CD1c-positive myeloid dendritic cell (primary cell): Measurements from ENCODE around the gene SHANK1.

ENCODE experiments used
- DNase-seq: peaks from one replicate; pipeline ENCODE4 v3.0.0-alpha.2; 2016; ENCODE audit errors: extremely low spot score

The SHANK1 gene

DNA sequence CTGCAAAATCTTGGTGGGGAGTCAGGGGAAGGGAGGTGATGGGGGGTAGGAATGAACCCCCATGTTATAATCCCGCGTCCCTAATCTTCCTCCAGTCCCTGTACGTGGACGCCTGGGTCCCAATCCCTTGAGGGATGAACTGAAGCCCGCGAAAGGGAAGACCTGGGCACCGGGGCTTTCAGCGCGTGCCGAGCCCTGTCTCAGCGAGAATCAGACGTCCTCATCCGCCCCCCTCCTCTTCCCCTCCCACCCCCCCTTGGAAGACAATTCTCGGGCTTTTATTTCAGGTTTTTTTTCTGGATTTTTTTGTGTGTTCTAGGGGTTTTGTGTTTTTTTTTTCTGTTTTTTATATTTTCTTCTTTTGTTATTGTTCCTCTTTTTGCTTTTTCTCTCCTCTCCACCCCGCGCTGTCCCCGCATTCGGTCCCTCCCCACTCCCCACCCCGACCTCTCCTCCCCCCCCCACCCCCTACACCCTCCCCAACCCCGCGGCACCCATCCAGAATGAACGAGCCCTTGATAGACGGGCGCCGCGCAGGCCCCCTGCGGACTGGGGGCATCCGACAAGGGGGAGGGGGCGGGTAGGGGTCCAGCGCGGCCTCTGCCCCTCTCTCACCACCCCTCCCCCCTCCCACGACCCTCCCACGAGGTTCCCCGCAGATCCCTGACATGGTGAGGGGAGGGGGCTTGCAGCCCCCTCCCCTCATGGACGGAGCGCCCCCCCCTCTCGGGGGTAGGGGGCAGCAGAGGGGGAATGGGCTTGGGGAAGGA lies 60.1 kb downstream of the SHANK1 start:
- DNase-seq = no peak

DNA sequence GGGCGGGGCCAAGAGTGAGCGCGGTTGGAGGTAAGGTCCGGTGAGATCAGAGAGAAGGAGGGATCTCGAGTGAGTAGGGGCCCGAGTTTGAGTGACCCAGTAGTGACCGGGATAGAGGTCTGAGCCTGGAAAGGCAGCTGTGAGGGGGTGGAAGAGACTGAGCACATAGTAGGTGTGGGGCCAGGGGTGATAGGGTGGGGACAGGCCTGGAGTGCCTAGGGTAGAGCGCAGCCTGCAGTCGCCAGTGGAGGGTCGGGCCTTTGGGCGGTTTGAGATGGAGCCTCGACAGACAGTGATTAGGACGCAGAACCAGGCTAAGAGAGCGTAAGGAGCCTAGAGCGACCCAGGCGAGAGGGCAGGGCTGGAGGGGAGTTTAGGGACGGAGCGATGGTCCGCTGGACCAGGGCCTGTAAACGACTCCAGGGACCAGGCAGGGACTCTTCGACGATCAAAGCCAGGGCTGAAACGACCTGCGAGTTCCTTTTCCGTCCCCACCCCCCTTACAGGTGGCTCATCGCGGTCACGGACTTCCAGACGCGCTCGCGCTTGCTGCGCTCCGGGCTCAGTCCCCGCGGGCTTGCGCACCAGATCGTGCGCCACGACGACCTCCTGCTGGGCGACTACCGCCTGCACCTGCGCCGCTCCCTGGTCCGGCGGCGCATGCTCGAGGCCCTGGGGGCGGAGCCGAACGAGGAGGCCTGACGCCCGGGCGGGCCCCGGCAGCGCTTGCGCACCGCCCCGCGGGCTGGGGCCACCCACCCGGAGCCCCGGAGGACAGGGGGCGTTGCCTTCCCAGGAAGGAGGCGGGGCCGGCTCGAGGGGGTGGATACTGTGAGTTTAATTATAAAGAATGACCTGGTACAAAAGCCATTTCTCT lies 60.9 kb downstream of the SHANK1 start:
- DNase-seq = peak; percentile 47

DNA sequence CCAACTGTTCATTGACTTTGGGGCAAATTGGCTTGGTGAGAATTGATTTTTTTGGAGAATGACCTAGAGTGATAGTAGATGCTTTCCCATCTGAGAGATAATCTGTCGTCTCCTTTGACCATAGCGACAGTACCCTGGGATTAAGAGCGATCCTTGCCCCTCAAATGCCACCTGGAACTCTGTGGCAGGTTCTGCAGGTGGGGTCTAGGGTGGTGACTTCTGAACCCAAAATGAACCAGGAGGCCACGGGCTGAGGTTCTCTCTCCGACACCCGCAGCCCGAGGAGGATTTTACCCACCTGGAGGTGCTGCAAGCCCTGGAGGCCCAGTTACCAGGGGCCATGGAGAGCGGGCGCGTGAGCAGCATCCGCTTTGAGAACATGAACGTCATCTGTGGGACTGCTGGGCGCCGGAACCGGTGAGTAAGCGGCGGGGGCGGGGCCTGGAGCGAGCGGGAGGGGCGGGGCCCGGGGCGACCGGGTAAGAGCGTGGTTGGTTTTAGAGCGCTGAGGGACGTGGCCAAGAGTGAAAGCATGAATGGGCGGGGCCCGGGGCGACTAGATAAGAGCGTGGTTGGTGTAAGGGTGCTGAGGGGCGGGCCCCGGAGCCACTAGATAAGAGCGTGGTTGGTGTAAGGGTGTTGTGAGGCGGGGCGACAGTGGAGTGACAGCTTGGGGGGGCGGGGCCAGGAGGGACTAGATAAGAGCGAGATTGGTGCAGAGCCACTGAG lies 61.7 kb downstream of the SHANK1 start:
- DNase-seq = peak; percentile 87

DNA sequence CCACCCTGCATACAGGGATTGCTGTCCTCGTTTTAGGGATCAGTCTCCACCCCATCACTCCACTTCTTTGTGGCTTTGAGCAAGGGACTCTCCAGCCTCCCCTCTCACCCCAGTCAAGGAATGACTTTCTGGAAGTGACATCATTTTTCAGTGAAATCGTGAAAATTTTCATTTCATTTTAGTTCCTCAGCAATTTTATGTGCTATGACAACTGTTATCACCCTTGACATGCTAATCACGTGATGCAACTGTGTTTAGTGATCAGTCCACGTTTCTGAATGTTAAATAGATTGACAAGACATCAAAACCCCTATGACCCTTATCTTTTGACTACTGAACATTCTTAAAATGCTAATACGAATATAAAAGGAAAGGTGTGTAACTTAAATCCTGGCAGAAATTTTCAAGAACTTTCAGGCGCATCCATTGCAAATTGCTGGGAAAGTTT lies 62.4 kb downstream of the SHANK1 start:
- peak; percentile 29 for DNase-seq

DNA sequence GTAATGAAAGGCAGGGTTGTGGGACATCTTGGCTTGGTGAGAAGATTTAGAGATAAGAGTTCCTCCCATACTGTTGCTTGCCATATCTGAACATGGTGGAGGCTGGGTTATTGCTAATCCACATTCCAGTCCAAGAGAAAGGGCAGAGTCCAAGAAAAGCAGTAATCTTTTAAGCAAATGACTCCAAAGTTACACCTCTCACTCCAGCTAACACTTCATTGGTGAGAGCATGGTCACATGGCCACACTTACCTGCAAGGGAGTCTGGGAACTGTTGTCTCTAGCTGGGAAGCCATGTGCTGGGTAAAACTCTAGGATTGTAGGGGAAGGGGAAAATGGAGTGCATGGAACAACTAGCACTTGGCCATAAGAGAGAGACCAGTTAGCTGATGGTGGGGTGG lies 64.7 kb downstream of the SHANK1 start:
- DNase-seq = no peak

DNA sequence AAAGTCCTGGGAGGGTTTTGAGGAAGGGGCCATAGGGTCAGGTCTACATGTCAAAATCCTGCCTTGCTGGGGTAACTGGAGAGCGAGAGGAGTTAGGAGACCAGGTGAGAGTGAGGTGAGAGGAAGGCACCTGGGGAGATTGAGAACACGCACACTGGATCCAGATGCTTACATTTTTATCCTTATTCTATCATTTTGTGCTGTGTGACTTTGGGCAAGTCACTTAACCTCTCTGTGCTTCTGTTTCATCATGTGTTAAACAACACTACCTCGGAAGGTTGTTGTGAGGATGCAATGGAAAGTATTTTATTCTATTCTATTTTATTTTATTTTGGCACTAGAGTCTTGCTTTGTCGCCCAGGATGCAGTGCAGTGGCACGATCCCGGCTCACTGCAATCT lies 66.9 kb downstream of the SHANK1 start:
- no peak for DNase-seq

DNA sequence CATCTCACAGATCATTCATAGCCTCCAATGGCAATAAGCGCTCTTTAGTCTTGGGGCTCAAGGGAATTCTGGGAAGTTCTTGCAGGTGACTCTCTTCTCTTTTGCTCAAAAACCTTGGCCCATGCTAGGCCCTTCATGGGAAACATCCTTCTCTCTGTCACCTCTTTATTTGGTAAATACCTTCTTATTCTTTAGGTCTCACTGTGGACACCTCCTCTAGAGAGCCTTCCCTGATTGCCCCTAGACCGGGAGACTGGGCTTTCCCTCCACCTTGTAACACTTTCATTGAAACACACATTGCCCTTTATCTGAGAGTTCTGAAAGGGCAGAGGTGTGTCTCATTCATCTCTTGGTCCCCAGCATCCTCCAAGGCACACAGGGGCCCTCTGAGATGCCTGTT lies 68.4 kb downstream of the SHANK1 start:
- DNase-seq = no peak

DNA sequence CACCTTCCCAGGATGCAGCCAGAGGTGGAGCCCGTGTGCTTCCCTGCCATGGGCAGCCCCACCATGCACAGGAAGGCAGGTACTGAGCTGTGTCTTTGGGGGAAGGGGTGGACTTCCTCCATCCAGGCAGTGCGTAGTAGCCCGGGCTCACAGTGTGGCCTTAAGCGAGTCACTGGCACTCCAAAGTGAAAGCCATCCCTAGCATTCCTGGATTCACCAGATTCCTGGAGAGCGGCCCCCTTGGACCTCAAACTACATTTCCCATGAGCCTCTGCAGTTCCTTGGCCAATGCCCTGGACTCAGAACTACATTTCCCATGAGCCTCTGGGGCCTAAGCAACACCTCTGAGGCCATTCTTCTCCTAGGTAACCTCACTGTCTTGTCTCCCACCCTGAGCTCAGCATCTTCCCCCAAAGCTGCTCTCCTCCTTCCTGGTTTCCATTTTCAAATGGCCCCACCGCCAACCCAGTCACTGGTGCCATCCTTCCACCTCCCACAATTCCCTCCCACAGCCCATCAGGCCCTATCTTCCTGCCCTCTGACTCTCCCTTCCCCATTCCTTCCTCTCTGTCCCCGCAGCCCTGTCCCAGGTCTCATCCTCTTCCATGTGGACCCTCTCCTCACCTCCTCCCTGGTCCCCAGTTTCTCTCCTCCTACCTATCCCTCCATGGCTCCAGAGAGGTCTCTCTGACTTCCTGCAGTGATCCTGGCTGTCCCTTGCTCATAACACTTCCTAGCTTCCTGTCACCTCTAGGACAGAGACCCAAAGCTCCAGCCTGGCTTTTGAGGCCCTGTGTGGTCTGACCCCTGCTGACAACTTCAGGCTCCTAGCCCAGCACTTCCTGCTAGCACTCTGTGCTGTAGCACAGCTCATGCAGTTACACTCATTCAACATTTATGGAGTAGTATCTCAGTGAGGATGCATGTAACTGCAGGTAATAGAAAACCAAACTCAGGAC lies 69.9 kb downstream of the SHANK1 start, which contains the start of gene C19orf81:
C19orf81 (plus strand) TSS at position 13 of the 959 bp plus-strand sequence; CDS start at position 13, 0 bp downstream.
- no peak for DNase-seq

DNA sequence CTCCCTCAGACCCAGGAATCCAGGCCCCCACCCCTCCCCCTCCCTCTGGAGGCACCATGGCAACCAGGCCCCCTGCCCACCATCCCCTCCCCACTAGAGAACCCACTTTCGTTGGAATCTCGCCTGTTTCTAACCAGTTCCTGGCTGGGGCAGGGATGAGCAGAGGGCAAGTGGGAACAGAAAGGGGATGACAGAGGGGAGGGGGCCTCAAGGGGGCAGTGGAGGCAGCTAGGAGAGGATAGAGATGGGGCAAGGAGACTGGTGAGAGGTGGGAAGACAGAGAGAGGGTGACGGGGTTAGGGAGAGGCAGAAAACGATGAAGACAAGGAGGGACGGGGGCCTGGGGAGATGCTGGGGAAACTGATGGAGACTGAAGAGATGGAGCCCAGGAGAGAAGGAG lies 70.9 kb downstream of the SHANK1 start:
- DNase-seq = no peak

DNA sequence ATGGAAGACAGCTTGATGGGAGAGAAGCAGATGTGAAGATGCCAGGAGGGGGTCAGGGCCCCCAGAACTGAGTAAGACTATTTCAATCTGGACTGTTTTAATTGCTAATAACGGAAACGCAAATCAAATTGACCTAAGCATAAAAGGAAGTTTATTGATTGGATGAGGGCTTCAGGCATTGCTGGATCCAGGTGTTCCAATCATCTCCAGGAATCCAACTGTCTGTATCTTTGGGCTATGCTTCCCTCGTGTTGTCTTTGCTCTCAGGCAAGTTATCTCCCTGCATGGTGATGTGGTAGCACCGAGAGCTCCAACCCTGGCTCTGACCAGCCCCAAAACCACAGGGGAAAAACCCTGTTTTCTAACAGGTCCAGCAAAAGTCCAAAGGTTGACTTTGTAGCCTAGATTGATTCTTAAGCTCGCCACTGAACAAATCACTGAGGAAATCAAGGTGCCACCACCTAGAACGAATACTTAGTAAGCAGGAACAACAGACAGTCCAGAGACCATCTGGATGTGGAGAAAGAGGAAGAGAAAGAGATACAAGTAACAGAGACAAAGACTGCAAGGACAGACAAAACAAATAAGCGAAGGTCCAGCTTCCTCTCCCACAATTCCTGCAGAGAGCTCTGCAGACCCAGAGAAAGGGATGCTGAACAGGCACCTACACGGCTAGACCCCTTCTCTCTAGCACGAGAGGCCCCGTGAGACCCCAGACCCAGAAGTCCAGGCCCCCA lies 71.6 kb downstream of the SHANK1 start:
- no peak for DNase-seq

DNA sequence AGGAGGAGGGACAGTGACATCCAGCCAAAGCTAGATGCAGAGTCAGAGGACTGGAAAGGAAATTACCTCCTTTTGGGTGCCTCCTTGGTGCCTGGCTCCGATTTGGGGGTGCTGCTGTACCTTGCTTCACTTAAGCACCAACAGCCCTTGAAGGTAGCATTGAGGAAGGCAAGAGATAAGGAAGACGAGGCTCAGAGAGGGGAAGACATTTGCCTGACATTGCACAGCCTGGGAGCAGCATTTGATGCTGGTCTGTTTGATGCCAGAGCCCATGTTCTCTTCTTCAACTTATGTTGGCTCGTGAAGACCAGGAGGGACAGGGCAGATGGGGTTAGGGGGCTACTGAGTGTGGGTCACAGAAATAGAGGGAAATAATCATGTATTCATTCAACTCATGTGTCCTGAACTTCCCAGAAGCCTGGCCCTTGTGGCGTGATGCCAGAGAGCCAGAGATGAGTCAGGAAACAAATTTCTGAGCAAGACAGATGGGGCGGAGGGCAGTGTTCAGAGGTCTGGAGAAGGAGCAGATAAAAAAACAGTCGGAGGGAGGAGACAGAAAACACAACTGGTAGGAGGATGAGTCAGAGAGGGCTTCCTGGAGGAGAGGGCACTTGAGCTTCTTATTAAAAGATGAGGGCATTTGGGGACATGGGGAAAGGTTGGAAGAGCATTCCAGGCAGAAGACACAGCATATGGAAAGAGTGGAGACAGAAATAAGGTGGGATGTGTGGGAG lies 73.4 kb downstream of the SHANK1 start:
- no peak for DNase-seq

DNA sequence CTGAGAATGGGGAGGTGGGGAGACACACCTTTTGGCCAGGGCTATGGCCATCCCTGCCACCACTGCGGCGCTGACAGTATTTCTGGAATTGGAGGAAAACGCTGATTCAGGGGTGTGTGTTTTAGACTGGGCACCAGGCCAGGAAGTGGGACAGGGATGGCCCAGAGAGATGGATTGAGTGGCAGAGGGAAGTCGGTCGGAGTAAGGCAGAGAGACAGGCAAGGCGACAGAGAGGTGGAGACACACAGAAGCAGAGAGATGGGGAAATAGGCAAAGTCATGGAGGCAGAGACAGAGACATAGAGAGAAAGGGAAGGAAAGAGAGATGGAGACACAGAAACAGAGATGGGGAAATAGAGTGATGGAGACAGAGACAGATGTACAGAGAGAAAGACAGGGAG lies 74.5 kb downstream of the SHANK1 start:
- DNase-seq = no peak

DNA sequence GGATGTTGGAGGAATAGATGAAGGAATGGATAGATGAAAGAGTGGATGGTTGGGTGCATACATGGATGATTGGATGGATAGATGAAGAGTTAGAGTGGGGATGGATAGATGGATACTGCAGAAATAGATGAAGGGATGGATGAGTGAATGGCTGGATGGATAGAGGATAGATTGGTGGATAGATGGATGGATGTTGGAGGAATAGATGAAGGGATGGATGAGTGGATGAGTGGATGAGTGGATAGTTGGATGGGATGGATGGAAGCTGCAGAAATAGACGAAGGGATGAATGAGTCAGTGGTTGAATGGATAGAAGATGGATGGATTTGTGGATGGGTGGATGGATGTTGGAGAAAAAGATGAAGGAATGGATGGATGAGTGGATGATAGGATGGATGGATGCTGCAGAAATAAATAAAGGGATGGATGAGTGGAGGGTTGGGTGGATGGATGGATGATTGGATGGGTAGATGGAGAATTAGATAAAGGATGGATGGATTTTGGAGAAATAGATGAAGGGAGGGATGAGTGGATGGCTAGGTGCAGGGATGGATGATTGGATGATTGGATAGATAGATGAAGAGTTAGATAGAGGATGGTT lies 75.2 kb downstream of the SHANK1 start:
- no peak for DNase-seq

DNA sequence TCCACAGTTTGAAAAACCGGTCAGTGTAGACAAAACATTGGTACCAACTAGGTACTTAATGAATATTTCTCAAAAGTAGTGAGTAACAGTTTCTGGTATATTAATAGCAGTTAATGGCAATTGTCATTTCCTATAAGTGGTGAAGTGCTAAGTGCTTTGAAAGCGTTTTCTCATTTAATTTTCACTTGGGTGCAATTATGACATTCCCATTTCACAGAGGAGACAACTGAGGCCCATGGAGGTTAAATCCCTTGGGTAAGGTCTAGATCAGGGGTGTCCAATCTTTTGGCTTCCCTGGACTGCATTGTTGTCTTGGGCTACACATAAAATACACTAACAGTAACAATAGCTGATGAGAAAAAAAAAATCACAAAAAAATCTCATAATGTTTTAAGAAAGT lies 79.2 kb downstream of the SHANK1 start:
- no peak for DNase-seq

DNA sequence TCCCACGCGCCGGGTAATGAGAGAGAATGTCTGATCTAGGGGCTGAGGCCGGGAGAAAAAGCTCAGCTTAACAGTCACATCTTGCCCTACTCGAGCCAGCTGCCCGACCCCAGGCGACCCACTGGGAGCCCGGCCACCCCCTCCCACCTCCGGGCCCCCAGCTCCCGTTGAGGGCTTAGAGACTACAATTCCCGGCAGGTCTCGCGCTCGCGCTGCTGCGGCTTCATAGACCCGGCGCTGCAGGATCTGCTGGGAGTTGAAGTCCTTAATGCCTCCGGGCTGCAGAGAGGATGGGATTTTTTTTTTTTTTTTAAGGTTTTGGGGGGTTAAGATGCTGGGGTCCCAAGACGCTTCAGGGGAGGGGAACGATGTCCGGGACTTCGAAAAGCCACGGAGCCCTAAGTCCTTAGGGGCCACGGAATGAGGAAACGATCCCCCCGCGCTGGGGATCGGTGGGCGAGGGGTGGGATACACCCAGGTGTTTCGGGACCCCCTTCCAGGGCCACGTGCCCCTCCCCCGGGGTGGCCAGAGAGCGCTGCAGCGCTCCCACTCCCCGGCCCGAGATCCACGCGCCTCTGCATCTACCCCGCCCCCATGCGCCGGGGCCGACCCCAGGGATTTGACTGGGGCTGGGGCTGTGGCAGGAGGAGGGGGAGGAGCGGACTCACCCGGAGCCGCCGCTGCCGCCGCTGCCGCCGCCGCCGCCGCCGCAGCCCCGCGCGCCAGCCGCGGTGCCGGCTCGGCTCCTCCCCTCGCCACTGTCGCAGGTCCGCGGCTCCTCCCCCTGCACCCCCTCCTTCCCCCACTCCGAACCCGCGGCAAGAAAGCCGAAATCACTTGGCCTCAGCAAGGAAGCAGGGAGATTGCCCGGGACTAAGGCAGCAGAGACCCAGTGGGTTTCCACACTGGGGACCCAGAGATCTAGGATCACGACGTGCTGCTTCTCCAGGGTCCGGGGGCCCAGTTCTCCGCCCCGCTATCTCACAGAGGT lies 80.2 kb downstream of the SHANK1 start, which contains the start of gene SYT3:
SYT3 (minus strand) TSS at position 761 of the 992 bp plus-strand sequence. CDS start 2,470 bp downstream, outside the sequence.
- peak; percentile 8 for DNase-seq

DNA sequence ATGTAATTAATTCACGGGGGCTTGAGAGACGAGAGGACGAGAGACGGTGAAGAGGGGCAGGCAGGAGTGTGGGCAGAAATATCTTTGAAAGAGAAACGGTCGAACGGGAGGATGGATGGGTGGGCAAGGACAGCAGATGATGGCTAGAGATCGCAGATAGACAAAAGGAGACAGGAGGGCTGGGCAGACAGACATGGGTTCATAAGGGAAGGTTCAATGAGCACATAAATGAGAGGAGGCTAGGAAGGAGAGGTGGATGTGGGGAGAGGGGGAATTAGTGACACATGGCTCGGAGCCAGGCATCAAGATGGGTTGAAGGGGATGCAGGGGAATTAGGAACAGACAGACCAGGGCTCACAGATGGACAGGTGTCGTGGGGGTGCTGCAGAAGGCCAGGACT lies 81.0 kb downstream of the SHANK1 start:
- no peak for DNase-seq

DNA sequence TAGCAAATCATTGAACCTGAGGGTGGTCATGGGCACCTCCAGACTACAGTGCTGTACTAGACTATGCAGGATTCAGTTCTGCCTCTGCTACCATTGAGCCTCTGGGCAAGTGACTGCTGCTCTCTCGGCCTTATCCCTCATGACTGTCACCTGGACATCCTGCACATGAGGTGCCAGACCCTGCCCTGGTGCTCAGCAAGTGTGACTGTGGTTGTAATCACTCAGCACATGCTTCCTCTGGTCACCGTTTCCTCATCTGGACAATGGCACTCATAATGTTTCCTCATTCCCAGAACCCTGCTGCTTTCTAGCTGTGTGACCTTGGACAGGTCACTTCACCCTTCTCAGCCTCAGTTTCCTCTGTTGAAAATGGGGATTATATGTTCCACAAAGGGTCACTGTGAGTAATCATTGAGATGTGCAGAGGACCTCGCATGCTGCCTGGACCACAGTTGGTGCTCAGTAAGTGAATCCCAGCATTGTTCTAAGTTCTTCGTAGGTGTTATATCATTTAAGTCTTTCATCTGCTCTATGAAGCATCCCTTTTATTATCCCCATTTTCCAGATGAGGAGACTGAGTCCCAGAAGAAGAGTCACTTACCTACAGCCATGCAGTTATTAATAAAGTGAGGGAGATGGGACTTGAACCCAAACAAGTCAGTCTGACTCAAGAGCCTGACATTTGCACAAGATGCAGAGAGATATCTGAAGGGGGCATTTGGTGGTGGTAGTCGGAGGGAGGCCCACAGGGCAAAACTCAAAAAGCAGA lies 83.1 kb downstream of the SHANK1 start:
- no peak for DNase-seq
